Measurements from ENCODE around the gene AP2M1. TPM values are rescaled to one million over a fixed set of nuclear protein-coding genes. Genes with fewer than 3 reads are reported as not detected.

AP2M1 gene
- total and polyA plus RNA-seq, 10 of the 15 experiments (the other 5 are each of a cell fraction or from before 2014, with no cell fraction given), result 65.6 to 356 (median 161) TPM

GRCh38 chr3:184173374-184173722 lies 1.3 kb upstream of the AP2M1 start (continued):
- TF ChIP-seq, protein P1, sequence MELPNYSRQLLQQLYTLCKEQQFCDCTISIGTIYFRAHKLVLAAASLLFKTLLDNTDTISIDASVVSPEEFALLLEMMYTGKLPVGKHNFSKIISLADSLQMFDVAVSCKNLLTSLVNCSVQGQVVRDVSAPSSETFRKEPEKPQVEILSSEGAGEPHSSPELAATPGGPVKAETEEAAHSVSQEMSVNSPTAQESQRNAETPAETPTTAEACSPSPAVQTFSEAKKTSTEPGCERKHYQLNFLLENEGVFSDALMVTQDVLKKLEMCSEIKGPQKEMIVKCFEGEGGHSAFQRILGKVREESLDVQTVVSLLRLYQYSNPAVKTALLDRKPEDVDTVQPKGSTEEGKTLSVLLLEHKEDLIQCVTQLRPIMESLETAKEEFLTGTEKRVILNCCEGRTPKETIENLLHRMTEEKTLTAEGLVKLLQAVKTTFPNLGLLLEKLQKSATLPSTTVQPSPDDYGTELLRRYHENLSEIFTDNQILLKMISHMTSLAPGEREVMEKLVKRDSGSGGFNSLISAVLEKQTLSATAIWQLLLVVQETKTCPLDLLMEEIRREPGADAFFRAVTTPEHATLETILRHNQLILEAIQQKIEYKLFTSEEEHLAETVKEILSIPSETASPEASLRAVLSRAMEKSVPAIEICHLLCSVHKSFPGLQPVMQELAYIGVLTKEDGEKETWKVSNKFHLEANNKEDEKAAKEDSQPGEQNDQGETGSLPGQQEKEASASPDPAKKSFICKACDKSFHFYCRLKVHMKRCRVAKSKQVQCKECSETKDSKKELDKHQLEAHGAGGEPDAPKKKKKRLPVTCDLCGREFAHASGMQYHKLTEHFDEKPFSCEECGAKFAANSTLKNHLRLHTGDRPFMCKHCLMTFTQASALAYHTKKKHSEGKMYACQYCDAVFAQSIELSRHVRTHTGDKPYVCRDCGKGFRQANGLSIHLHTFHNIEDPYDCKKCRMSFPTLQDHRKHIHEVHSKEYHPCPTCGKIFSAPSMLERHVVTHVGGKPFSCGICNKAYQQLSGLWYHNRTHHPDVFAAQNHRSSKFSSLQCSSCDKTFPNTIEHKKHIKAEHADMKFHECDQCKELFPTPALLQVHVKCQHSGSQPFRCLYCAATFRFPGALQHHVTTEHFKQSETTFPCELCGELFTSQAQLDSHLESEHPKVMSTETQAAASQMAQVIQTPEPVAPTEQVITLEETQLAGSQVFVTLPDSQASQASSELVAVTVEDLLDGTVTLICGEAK (IDR thresholded peaks at IDR 0.05; ENCODE audit: borderline replicate concordance), result no peak
- TF ChIP-seq PKNOX1 (IDR thresholded peaks at IDR 0.05), result no peak
- no peak for TF ChIP-seq HDGF (IDR thresholded peaks at IDR 0.05)
- TF ChIP-seq EP300 (IDR thresholded peaks at IDR 0.05; ENCODE audit: borderline replicate concordance in 1 of 2, control insufficient read depth in 1 of 2, low read depth in 2 of 2, low read length in 2 of 2), result no peak
- TF ChIP-seq MEF2B (IDR thresholded peaks at IDR 0.05; ENCODE audit: partially characterized antibody, poor library complexity, severe bottlenecking), result no peak
- no peak for TF ChIP-seq TCF12 (IDR thresholded peaks at IDR 0.05; ENCODE audit: low read depth, low read length)
- TF ChIP-seq ZNF274 (IDR thresholded peaks at IDR 0.05; ENCODE audit: insufficient read depth, insufficient read length), result no peak
- TF ChIP-seq RELB (IDR thresholded peaks at IDR 0.05; ENCODE audit: low read depth), result no peak
- TF ChIP-seq RAD21 (IDR thresholded peaks at IDR 0.05; ENCODE audit: insufficient read depth, low read depth, low read length), result no peak
- no peak for TF ChIP-seq HDAC2 (IDR thresholded peaks at IDR 0.05)
- no peak for TF ChIP-seq FOXK2 (IDR thresholded peaks at IDR 0.05)

Data from GM12878 (cell line).